Head of caudate nucleus (tissue), 42 donors: ENCODE measurements around the gene DPP4.
"Not testable (repeated sequence)": the region's sequence is repeated elsewhere in the genome, so short reads cannot be mapped to it uniquely, and the experiment has no call there.

Experiments used
- DNase-seq, 42 donors: peaks; one replicate each; pipeline versions ENCODE4 v3.0.0 to v3.0.0-alpha.2; 2020 to 2021; ENCODE audit warnings: mixed read lengths in 7 of 42
- intact Hi-C: fragments of 100-400 bp; cut with DNase I; formaldehyde crosslinking; loops from one replicate; pipeline ENCODE4 v1.15.0; 2022

Gene DPP4

GRCh38 chr2:162063899-162064298 lies 10.1 kb downstream of the DPP4 start:
- intact Hi-C loops = no loop called here
- no peak for DNase-seq

DNA sequence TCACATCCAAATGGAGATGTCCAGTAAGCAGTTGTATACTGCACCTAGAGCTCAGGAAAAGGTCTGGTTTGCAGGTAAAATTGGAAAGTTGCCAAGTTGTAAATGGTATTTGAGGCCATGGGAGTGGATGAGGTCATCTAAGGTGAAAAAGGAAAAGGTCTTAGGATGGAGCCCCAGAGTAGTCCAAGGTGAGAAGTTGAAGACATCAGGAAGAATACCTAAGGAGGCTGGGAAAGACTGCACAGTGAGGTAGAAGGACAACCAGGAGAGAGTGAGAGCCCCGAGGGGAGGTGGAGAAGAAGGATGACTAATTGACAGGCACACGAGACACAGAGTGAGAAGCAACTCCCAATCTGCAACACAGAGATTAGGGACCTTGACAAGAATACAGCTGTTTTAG lies 10.7 kb downstream of the DPP4 start:
- DNase-seq = no peak
- intact Hi-C loops = no loop called here

GRCh38 chr2:162062559-162062958 lies 11.5 kb downstream of the DPP4 start:
- intact Hi-C loops = no loop called here
- no peak for DNase-seq

- intact Hi-C loops = no loop called here
These were observed 13.0 kb downstream of the DPP4 start for GRCh38 chr2:162061021-162061420.

GRCh38 chr2:162060532-162060931 lies 13.5 kb downstream of the DPP4 start:
- intact Hi-C loops = no loop called here
- no peak for DNase-seq

More at GRCh38 chr2:162061021-162061420, 13.0 kb downstream of the DPP4 start:
- no peak for DNase-seq

GRCh38 chr2:162058973-162059668 lies 14.9 kb downstream of the DPP4 start:
- intact Hi-C loops = no loop called here

GRCh38 chr2:162057426-162057825 lies 16.6 kb downstream of the DPP4 start:
- no peak for DNase-seq
- intact Hi-C loops = no loop called here

More at GRCh38 chr2:162058973-162059668, 14.9 kb downstream of the DPP4 start:
- no peak for DNase-seq

- no peak for DNase-seq
- intact Hi-C loops = no loop called here
These were observed 17.1 kb downstream of the DPP4 start for GRCh38 chr2:162056796-162057399.

GRCh38 chr2:162053808-162054155 lies 20.2 kb downstream of the DPP4 start:
- DNase-seq = no peak
- intact Hi-C loops = no loop called here

DNA sequence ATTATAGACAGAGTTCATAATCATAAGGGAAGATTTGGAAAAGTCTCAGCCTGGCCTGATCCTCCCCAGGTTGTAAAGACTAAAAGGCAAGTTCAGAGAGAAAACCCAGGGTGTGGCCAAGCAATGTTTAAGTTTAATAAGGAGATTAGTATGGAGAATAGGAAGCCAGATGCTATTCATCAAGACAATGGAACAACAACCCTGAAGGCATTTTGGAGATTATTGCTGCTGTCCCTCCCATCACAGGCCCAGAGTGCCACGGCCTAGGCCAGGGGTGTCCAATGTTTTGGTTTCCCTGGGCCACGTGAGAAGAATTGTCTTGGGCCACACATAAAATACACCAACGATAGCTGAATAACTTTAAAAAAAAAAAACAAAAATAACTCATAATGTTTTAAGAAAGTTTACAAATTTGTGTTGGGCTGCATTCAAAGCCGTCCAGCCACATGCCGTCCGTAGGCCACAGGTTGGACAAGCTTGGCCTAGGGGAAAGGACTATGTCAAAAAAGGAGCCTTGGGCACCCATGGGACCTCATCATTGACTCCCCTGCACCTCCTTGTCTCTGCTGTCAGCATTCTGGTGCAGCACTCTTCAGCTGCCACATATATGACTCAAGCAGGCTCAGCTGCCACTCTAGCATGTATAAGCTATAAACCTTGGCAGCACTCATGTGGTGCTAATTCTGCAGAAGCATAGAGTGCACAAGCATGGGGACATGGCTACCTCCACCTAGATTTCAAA lies 20.8 kb downstream of the DPP4 start:
- no peak for DNase-seq
- intact Hi-C loops = no loop called here

DNA sequence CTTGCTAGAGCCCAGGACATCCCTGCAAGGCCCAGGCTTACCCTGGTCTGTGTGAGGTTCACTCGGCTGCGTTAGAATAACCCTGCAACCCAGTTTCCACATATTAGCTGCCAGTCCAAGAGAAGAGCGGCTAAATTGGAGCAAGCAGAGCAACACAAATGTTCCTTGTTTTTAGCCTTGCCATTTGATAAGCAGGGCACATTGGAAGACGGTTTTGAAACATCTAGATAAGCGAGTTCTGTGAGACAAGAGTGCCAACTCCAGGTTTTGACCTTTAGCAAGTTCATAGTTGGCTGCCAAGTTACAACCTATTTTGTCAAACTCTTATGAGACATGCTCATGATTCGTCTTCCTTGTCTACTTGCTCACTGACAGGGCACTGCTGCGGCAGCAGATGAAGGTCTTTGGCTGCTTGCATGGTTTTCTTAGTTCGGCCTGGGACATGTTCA lies 23.5 kb downstream of the DPP4 start:
- no peak for DNase-seq
- intact Hi-C loops = no loop called here

- intact Hi-C loops, DNase-seq: not testable (repeated sequence)
These were observed 24.9 kb downstream of the DPP4 start for GRCh38 chr2:162049089-162049488.

- no peak for DNase-seq
- intact Hi-C loops = no loop called here
These were observed 29.4 kb downstream of the DPP4 start for GRCh38 chr2:162044586-162044985.

DNA sequence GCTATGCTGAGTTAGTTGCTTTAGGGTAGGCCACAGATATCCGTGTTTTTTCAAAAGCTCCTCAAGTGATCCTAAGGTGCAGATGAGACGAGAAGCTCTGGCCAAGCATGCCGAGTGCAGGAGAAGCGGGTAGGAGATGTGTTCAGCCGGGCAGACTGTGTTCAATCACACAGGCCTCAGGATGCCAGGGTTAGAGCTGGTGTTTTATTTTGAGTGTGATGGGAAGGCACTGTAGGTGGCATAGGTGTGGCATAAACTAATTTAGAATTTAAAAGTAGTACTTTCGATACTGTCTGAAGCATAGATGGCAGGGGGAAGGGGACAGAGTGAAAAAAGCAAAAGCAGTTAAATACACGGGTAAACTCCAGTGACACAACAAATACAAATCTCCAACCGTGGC lies 30.9 kb downstream of the DPP4 start:
- DNase-seq = no peak
- intact Hi-C loops = no loop called here

- DNase-seq = no peak
- intact Hi-C loops = no loop called here
These were observed 32.5 kb downstream of the DPP4 start for GRCh38 chr2:162041485-162041884.

- intact Hi-C loops = no loop called here
These were observed 35.3 kb downstream of the DPP4 start for GRCh38 chr2:162038725-162039124.

GRCh38 chr2:162037886-162038285 lies 36.1 kb downstream of the DPP4 start:
- intact Hi-C loops = no loop called here

More at GRCh38 chr2:162038725-162039124, 35.3 kb downstream of the DPP4 start:
- no peak for DNase-seq

DNA sequence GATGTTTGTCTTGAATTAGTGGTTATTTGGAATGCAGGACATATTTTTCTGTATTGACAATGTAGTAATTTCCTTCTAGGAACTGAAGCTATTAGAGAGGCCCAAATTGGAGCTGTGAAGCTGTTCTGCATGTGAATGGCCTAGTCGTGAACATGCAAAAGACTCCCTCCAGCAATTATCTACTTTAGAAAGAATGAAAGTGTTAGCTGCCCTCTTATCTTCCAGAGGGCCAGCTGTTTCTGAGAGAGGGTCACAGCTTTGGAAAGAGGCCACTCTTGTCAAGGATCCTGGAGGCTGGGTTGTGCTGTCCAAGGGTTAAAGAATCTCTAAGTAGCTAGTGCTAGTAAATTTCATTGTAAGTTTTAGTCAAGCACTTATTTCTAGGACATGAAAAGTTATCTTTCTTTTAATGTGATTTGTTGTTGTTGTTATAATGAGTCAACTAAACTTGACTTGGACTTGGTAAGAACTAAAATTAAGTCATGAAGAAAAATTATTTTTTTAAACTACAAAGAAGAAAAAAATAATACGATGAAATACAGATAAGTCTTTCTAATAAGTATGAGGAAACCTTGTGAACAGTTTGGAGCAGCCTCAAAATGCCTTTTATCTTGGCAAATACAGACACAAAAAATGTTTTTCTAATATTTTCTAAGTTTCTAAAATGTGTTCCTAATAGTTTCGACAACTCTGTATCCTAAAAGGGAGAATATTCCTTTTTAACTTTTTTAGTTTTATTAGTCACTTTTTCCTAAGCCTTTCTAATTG lies 36.8 kb downstream of the DPP4 start:
- intact Hi-C loops = no loop called here
- no peak for DNase-seq

More at GRCh38 chr2:162037886-162038285, 36.1 kb downstream of the DPP4 start:
- no peak for DNase-seq

DNA sequence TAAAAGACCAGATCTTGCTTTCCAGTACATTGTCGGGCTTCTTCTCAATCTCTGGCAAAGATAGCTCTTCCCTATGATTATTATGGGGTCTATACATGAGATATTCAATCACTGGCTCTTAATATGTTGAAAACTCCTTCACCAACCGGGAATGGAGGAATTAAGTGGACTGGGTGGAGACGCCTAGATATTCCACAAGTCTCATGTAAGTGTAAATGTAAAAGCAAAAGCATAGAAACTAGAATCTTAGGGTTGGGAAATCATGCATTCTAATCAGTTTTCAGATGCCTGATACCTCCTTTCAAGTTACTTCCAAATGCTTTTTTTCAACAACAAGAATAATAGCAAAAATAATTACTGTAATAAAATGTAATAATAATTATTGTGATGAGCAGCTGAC lies 38.0 kb downstream of the DPP4 start:
- no peak for DNase-seq
- intact Hi-C loops = no loop called here
